OCI-LY3 (cell line): Measurements from ENCODE around the gene NPLOC4.

Source experiments
- H2AFZ ChIP-seq: fragments of 200-600, 300-600 bp; shearing (Covaris generic); 2 replicates; pipeline ENCODE4 v1.6.0; 2014; ENCODE audit warnings: antibody characterized with exemption, low read depth, low read length
- H3K27ac ChIP-seq: fragments of 200-600, 300-600 bp; sonication (generic); 2 replicates; pipeline ENCODE4 v1.5.1; 2014; ENCODE audit warnings: mild to moderate bottlenecking, low read length, moderate library complexity, mixed read lengths
- H3K27me3 ChIP-seq: fragments of 200-600, 300-600 bp; sonication (generic); 2 replicates; pipeline ENCODE4 v1.6.1; 2014; ENCODE audit warnings: low read depth, low read length, mixed read lengths
- H3K36me3 ChIP-seq: fragments of 200-600, 300-600 bp; sonication (generic); replicated peaks from 2 replicates; pipeline ENCODE3; 2014; ENCODE audit warnings: low read depth, low read length, mixed read lengths
- H3K4me1 ChIP-seq: fragments of 300-600, 200-600 bp; sonication (generic); 2 replicates; pipeline ENCODE4 v1.6.1; 2014; ENCODE audit warnings: low read length, mixed read lengths
- H3K4me2 ChIP-seq: fragments of 200-600, 300-600 bp; sonication (generic); 2 replicates; pipeline ENCODE4 v1.6.1; 2014; ENCODE audit warnings: low read length, mixed read lengths
- H3K4me3 ChIP-seq: fragments of 300-600, 200-600 bp; sonication (generic); 2 replicates; pipeline ENCODE4 v1.5.1; 2014; ENCODE audit warnings: antibody characterized with exemption, mild to moderate bottlenecking, low read length, moderate library complexity
- H3K79me2 ChIP-seq: fragments of 300-600, 200-600 bp; shearing (Covaris generic); 2 replicates; pipeline ENCODE4 v1.6.1; 2014; ENCODE audit warnings: mild to moderate bottlenecking, low read length, mixed read lengths
- H3K9ac ChIP-seq: fragments of 300-600, 200-600 bp; shearing (Covaris generic); 2 replicates; pipeline ENCODE4 v1.6.0; 2014; ENCODE audit warnings: mild to moderate bottlenecking, low read length, moderate library complexity
- H3K9me3 ChIP-seq: fragments of 200-600, 300-600 bp; shearing (Covaris generic); 2 replicates; pipeline ENCODE4 v1.6.1; 2014; ENCODE audit warnings: low read length, mixed read lengths; ENCODE audit not compliant: insufficient read depth
- H4K20me1 ChIP-seq: fragments of 200-600, 300-600 bp; sonication (generic); 2 replicates; pipeline ENCODE4 v1.6.1; 2016; ENCODE audit warnings: low read length, mixed read lengths; ENCODE audit not compliant: insufficient read depth
- CTCF ChIP-seq: fragments of 200-600, 300-600 bp; sonication (generic); IDR thresholded peaks from 2 replicates; pipeline ENCODE4 v1.5.1; 2014; ENCODE audit warnings: antibody characterized with exemption, low read length, low read depth
- EZH2phosphoT487 ChIP-seq: fragments of 200-600 bp; shearing (Covaris generic); IDR thresholded peaks from 2 replicates; pipeline ENCODE4 v1.6.1; 2018; ENCODE audit warnings: antibody characterized with exemption, mixed run types, low read depth

NPLOC4 gene

GRCh38 chr17:81648707-81649085, 11.8 kb upstream of the NPLOC4 start:
- TF ChIP-seq EZH2phosphoT487: no peak
- TF ChIP-seq CTCF: no peak

GRCh38 chr17:81648013-81648706, 11.2 kb upstream of the NPLOC4 start:
- H3K4me3 ChIP-seq: no peak overlapping the region

More at GRCh38 chr17:81648707-81649085, 11.8 kb upstream of the NPLOC4 start:
- Histone ChIP-seq H3K36me3 (no peaks in the 10 kb centered on the region), H3K9me3 (no peaks in the 10 kb centered on the region), H3K27ac (no peak overlapping the region), H3K4me1 (no peaks in the 10 kb centered on the region), H3K27me3 (no peaks in the 10 kb centered on the region), H3K4me2 (no peak overlapping the region), H3K4me3 (no peak overlapping the region), H3K9ac (no peak overlapping the region), H4K20me1 (no peaks in the 10 kb centered on the region), H2AFZ (no peak overlapping the region), H3K79me2 (no peaks in the 10 kb centered on the region)

GRCh38 chr17:81647640-81648012, 10.7 kb upstream of the NPLOC4 start:
- Histone ChIP-seq H3K4me3 (no peak overlapping the region), H4K20me1 (no peaks in the 10 kb centered on the region), H3K4me2 (no peak overlapping the region), H3K9ac (no peak overlapping the region), H2AFZ (no peak overlapping the region), H3K4me1 (no peaks in the 10 kb centered on the region), H3K27ac (no peak overlapping the region), H3K9me3 (no peaks in the 10 kb centered on the region), H3K27me3 (no peaks in the 10 kb centered on the region), H3K36me3 (no peaks in the 10 kb centered on the region), H3K79me2 (no peaks in the 10 kb centered on the region)
- no peak for TF ChIP-seq CTCF
- TF ChIP-seq EZH2phosphoT487: no peak

More at GRCh38 chr17:81648013-81648706, 11.2 kb upstream of the NPLOC4 start:
- no peaks in the 10 kb centered on the region for H4K20me1 ChIP-seq
- no peaks in the 10 kb centered on the region for H3K4me1 ChIP-seq
- no peaks in the 10 kb centered on the region for H3K36me3 ChIP-seq
- H3K27me3 ChIP-seq: no peaks in the 10 kb centered on the region
- H3K4me2 ChIP-seq: no peak overlapping the region
- H3K9ac ChIP-seq: no peak overlapping the region
- H3K79me2 ChIP-seq: no peaks in the 10 kb centered on the region
- H3K9me3 ChIP-seq: no peaks in the 10 kb centered on the region
- H3K27ac ChIP-seq: no peak overlapping the region
- TF ChIP-seq CTCF (no peak), EZH2phosphoT487 (no peak)
- no peak overlapping the region for H2AFZ ChIP-seq

- Histone ChIP-seq H3K27me3 (no peaks in the 10 kb centered on the region), H3K9ac (no peak overlapping the region), H3K4me1 (no peaks in the 10 kb centered on the region), H3K4me3 (no peak overlapping the region), H2AFZ (no peak overlapping the region), H3K4me2 (no peak overlapping the region), H3K27ac (no peak overlapping the region), H3K79me2 (no peaks in the 10 kb centered on the region), H3K9me3 (no peaks in the 10 kb centered on the region), H4K20me1 (no peaks in the 10 kb centered on the region), H3K36me3 (no peaks in the 10 kb centered on the region)
- TF ChIP-seq EZH2phosphoT487 (no peak), CTCF (no peak)
These were observed 10.1 kb upstream of the NPLOC4 start for GRCh38 chr17:81646869-81647600.
